Ovary (tissue), 9 donors: ENCODE measurements around the gene QRICH1. TPM values are rescaled to one million over a fixed set of nuclear protein-coding genes. Genes with fewer than 3 reads are reported as not detected.

Experiments used
- DNase-seq, 5 donors: peaks; one replicate each; pipeline ENCODE4 v3.0.0-alpha.2; 2019 to 2020
- H3K27ac ChIP-seq, 2 donors: fragments of 200-600 bp; one replicate each; pipeline versions ENCODE4 v1.5.1 to v1.8.0; 2019 to 2022
- H3K27me3 ChIP-seq: fragments of 200-600 bp; one replicate; pipeline ENCODE4 v1.8.0; 2022
- H3K36me3 ChIP-seq: fragments of 200-600 bp; sonication (generic); one replicate; pipeline ENCODE4 v1.5.1; 2019
- H3K4me1 ChIP-seq: one replicate; pipeline ENCODE4 v1.8.1; 2013; ENCODE audit warnings: mild to moderate bottlenecking, moderate library complexity; ENCODE audit not compliant: insufficient read depth
- H3K4me3 ChIP-seq: fragments of 200-600 bp; sonication (generic); one replicate; pipeline ENCODE4 v1.5.1; 2017
- H3K9me3 ChIP-seq, 2 donors: fragments of 200-600 bp in 1 of 2; sonication (generic) in 1 of 2; one replicate each; pipeline versions ENCODE4 v1.5.1 to v1.8.1; 2013 to 2019; ENCODE audit warnings: mild to moderate bottlenecking in 1 of 2, moderate library complexity in 1 of 2
- EP300 ChIP-seq: sonication (generic); formaldehyde crosslinking; IDR thresholded peaks from one replicate; pipeline ENCODE4 v1.6.1; 2017; ENCODE audit warnings: antibody characterized with exemption
- POLR2A ChIP-seq: fragments of 450-650 bp; IDR thresholded peaks from one replicate; pipeline ENCODE4 v1.6.1; 2017; ENCODE audit warnings: antibody characterized with exemption, mild to moderate bottlenecking, moderate library complexity
- WGBS, 3 donors: extraction: QIAGEN DNeasy Blood & Tissue Kit in 1 of 3; methylation state at CpG; one replicate each; pipeline versions ENCODE4 v1.1.5 to v1.1.7; 2013 to 2017; 5-methylcytosine and 5-hydroxymethylcytosine counted together
- intact Hi-C, 4 donors: fragments of 100-400 bp; cut with DNase I; formaldehyde crosslinking; loops; one replicate each; pipeline versions ENCODE4 v1.11.0 to v1.15.1; 2022 to 2023
- polyA plus RNA-seq, 2 donors: library from polyadenylated mRNA; stranded (reverse); fragments of 200-250 nt in 1 of 2; fragments of 350-450 nt in 1 of 2; fragmentation: Illumina TruSeq in 1 of 2; extraction: RNeasy Lipid Tissue Mini Kit (QIAGEN cat#74804) in 1 of 2; gene quantifications; one replicate each; pipeline ENCODE4 v1.2.3, GENCODE V29; 2013 to 2014
- total RNA-seq, 7 donors: library from RNA; depleted of rRNA in 2 of 7; stranded (reverse); fragments of >200 nt in 2 of 7; fragmentation: NEBNext Ultra II Directional in 3 of 7; extraction: Animal tissue kit (Norgen Biotek cat#: 25700) in 3 of 7; gene quantifications; one replicate each; pipeline versions ENCODE4 v1.1.0 to v1.2.4, GENCODE V29; 2016 to 2023
- TF ChIP-seq, protein P1 (sequence below), 3 donors: fragments of 450-650 bp in 2 of 3; fragments of 200-600 bp in 1 of 3; IDR thresholded peaks; one replicate each; pipeline versions ENCODE4 v1.5.1 to v1.8.0; 2016 to 2022; ENCODE audit warnings: antibody characterized with exemption in 3 of 3, mild to moderate bottlenecking in 1 of 3
- donor health status: DM: no; HTN: no; CAD: no; lungs with moderate emphysema.
- donor health status: DM: no; HTN: no; CAD: no.
- donor health status: Bipolar disorder and iron deficiency.
- donor health status: DM: yes; HTN: yes; CAD: no.
- donor health status: DM: no; HTN: no; CAD: no.
- donor health status: DM: yes; HTN: yes; CAD: no.

Gene QRICH1
- total and polyA plus RNA-seq, 9 donors, result 46.2 to 104 (median 82.8) TPM

DNA sequence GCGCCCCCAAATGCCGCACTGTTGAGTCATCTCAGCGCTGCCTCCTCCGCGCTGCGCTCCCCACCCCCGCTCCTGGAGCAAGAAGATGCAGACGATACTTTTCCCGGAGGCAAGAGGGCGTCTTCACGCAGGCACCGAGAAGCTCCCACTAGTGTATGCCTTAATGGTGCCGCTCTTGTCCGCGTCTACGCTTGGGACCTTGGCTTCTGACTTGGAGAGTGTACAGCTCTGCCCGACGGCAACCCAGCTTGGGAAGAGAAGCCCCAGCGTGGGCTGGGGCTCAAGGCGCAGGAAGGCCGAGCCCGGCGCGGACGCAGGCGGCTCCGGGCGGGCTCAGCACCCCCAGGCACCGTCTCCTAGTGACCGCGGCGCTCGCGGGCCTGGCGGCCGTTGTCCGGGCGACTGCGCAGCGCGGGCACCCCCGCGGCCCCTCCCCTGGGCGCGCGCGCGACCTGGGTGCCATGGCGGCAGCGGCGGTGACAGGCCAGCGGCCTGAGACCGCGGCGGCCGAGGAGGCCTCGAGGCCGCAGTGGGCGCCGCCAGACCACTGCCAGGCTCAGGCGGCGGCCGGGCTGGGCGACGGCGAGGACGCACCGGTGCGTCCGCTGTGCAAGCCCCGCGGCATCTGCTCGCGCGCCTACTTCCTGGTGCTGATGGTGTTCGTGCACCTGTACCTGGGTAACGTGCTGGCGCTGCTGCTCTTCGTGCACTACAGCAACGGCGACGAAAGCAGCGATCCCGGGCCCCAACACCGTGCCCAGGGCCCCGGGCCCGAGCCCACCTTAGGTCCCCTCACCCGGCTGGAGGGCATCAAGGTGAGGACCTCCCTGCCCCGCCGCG is 103.9 kb downstream of the QRICH1 start, which contains the start of gene P4HTM:
Gene P4HTM (plus strand): TSS at position 446 of the 840 bp plus-strand sequence. CDS start 16 bp downstream, at position 462.
- intact Hi-C loops, result loop anchor here in 3 of 4 donors (2.0 to 10.0 kb wide), 4 partner anchors 17 to 457 kb away; partner anchors contain the start of genes QRICH1 (in 1 of the 3) and WDR6 (in 1 of the 3)

GRCh38 chr3:48989126-48989795 is 104.6 kb downstream of the QRICH1 start:
- Histone ChIP-seq H3K36me3 (no peaks in the 10 kb centered on the region), H3K9me3 (no peaks in the 10 kb centered on the region), H3K4me1 (peaks cover 3% of the 10 kb centered on the region), H3K4me3 (peak overlapping the region; percentile 68), H3K27ac (peak overlapping the region; percentile 95 to 96), H3K27me3 (no peaks in the 10 kb centered on the region)
- intact Hi-C loops, result loop anchor here in 2 of 4 donors (5.0 to 10.0 kb wide), 2 partner anchors 106 to 458 kb away; partner anchors contain the start of gene QRICH1 (in 1 of the 2)
- DNase-seq, result peak in 2 of 5 donors; percentile 47 to 62
- 0 to 2% (median 1%) methylated on average over 21 of the region's 21 CpGs for WGBS, 3 donors
- no peak for TF ChIP-seq POLR2A
- TF ChIP-seq EP300, result no peak
- TF ChIP-seq, protein P1, sequence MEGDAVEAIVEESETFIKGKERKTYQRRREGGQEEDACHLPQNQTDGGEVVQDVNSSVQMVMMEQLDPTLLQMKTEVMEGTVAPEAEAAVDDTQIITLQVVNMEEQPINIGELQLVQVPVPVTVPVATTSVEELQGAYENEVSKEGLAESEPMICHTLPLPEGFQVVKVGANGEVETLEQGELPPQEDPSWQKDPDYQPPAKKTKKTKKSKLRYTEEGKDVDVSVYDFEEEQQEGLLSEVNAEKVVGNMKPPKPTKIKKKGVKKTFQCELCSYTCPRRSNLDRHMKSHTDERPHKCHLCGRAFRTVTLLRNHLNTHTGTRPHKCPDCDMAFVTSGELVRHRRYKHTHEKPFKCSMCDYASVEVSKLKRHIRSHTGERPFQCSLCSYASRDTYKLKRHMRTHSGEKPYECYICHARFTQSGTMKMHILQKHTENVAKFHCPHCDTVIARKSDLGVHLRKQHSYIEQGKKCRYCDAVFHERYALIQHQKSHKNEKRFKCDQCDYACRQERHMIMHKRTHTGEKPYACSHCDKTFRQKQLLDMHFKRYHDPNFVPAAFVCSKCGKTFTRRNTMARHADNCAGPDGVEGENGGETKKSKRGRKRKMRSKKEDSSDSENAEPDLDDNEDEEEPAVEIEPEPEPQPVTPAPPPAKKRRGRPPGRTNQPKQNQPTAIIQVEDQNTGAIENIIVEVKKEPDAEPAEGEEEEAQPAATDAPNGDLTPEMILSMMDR (IDR thresholded peaks at IDR 0.05), result no peak

More for the DNA sequence above, 103.9 kb downstream of the QRICH1 start, which contains the start of gene P4HTM:
- Histone ChIP-seq H3K9me3 (no peaks in the 10 kb centered on the region), H3K27ac (peak within 1 kb of the TSS; percentile 95 to 96), H3K4me3 (peak within 1 kb of the TSS; percentile 68), H3K36me3 (no peaks in the 10 kb centered on the region), H3K27me3 (no peaks in the 10 kb centered on the region), H3K4me1 (peaks cover 3% of the 10 kb centered on the region)
- WGBS, 3 donors, result 0 to 1% (median 0%) methylated on average over 50 to 91 of the region's 91 CpGs
- TF ChIP-seq EP300, result no peak
- peak; percentile 74 for TF ChIP-seq POLR2A
- TF ChIP-seq, protein P1 (IDR thresholded peaks at IDR 0.05), result peak; percentile 16 to 73 (median 63)
- peak; percentile 92 to 95 (median 93) for DNase-seq

DNA sequence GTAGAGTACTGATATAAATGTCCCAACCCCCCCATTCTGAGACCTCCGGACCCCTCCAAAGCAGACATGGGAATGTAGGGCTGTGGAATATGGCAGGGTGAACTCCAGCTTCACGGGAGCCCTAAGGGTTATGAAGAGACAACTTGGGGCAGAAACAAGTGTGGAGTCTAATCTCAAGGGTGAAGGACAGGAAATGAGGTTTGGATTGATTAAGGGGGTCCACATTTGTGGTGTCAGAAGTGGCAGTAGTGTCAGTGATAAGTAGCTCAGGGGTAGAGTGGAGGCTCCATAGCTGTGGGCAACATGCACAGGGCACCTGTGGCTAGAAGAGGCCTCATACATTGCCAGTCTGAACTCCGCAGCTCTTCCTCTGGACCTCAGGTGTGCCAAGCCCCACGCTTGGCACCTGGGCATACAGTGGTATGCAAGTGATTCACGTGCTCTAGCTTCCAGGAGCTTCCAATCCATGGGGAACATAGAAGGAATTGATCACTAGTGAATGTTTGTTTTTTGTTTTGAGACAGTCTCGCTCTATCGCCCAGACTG is 108.0 kb downstream of the QRICH1 start:
- no peak overlapping the region for H3K4me3 ChIP-seq
- intact Hi-C loops, result loop anchor here in 2 of 4 donors (5.0 to 10.0 kb wide), 2 partner anchors 109 to 461 kb away; partner anchors contain the start of gene QRICH1 (in 1 of the 2)
- H3K9me3 ChIP-seq, result no peaks in the 10 kb centered on the region
- peaks cover 3% of the 10 kb centered on the region for H3K4me1 ChIP-seq
- no peak overlapping the region for H3K27ac ChIP-seq
- no peaks in the 10 kb centered on the region for H3K36me3 ChIP-seq
- WGBS, 3 donors, result 84 to 90% (median 84%) methylated on average over 7 of the region's 7 CpGs
- peak in 1 of 5 donors; percentile 17 for DNase-seq
- no peaks in the 10 kb centered on the region for H3K27me3 ChIP-seq
- TF ChIP-seq, protein P1 (IDR thresholded peaks at IDR 0.05), result no peak
- TF ChIP-seq EP300, result no peak
- TF ChIP-seq POLR2A, result no peak

GRCh38 chr3:48984663-48985062 is 109.2 kb downstream of the QRICH1 start:
- Histone ChIP-seq H3K36me3 (no peaks in the 10 kb centered on the region), H3K4me3 (no peak overlapping the region), H3K9me3 (no peaks in the 10 kb centered on the region), H3K27ac (no peak overlapping the region), H3K4me1 (peaks cover 3% of the 10 kb centered on the region), H3K27me3 (no peaks in the 10 kb centered on the region)
- no peak for DNase-seq
- TF ChIP-seq EP300 (no peak), POLR2A (no peak)
- TF ChIP-seq, protein P1 (IDR thresholded peaks at IDR 0.05), result no peak
- intact Hi-C loops, result loop anchor here in 2 of 4 donors (5.0 to 10.0 kb wide), 2 partner anchors 110 to 463 kb away; partner anchors contain the start of gene QRICH1 (in 1 of the 2)
